SIG-M5 (cell line): Measurements from ENCODE around the gene C4BPB.

Experiments used
- DNase-seq: peaks from one replicate; lab custom pipeline; 2025; lab: John Stamatoyannopoulos, UW

Gene C4BPB

GRCh38 chr1:207085887-207086286 is 2.8 kb upstream of the C4BPB start:
- no peak for DNase-seq

DNA sequence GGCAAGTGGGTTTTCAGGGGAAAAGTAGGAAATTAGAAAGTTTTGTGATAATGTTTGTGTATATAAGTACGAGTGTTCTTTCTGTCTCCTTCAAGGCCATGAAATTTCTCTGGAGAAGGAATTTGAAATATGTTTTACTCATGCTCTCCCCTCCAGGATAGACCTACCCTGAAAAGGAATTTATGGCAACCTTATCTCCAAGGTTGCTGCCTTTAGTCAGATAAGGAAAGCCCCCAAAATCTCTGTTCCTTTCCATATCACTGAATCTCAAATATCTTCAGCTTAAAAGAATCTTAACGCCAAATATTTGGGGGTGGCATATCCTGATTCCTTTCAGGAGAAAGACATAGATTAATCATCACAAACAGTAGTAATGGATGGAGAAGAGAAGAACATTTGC is 499 bp upstream of the C4BPB start:
- no peak for DNase-seq

DNA sequence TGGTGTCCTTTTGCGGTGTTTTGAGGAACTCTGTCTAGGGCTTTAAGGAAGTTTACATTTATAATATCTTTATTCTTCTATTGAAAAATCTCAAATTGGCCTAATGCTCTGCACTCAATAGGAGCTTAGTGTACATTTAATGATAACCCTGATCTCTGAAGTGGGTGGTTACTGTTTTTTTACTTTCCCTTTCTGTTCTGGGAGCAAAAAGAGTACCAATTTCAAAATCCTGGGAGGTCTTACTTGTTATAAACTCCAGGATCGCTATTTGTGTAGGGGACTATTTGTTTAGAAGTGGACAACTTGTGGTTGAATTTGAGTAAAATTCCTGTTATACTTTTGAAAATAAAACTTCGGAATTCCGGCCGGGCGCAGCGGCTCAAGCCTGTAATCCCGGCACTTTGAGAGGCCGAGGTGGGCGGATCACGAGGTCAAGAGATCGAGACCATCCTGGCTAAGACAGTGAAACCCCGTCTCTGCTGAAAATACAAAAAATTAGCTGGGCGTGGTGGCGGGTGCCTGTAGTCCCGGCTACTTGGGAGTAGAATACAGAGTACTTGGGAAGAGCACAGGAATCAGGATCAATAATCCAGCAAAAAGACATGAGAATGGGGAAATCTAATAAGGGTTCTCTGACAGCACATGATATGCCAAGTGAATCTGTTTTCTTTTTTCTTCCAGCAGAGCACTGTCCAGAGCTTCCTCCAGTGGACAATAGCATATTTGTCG is 1.1 kb downstream of the C4BPB start:
- no peak for DNase-seq

DNA sequence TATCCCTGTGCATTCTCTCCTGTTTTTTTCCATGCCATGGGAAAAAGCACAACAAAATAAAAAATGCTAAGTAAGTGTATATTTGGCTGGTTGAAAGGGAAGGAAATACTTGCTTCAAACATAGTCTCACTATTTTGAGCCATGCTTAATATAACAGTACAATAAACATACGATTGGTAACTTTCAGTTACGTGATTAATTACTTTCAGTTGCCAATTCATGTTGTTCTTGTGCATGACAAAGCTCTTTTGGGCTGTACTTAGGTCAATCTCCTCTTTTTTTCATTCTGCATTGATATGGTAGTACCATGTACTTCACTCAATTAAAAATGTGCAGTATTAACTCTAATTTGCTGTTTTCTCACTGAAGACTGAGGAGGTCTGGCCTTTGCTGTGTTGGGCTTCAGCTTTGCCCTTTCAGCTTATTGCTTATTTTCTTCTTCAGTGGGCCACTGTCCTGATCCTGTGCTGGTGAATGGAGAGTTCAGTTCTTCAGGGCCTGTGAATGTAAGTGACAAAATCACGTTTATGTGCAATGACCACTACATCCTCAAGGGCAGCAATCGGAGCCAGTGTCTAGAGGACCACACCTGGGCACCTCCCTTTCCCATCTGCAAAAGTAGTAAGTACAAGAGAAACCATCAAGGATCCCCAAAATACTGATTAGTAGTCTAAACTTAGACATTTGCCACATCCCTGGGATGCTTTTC is 2.7 kb downstream of the C4BPB start:
- DNase-seq: no peak

GRCh38 chr1:207093944-207094343 is 5.3 kb downstream of the C4BPB start:
- no peak for DNase-seq

GRCh38 chr1:207097871-207098324 is 9.2 kb downstream of the C4BPB start:
- no peak for DNase-seq

DNA sequence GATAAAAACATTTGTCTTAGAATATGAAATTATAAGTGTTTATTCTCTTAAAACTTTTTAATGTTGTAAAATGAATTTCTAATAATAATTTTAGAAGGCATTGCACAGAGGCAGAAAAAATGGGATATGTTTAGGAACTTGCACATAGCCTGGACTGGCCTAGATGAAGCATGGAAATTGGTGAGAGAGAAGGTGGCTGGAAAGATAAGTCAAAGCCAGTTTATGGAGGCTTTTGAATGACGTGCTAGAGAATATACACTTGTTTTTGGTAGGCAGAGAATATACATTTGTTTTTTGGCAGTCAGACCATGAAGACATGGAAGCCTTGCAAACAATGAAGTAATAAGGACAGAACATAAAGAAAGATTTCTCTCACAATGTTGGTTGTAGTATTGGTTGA is 13.1 kb downstream of the C4BPB start:
- DNase-seq: no peak

- no peak for DNase-seq
Observed at GRCh38 chr1:207102146-207102545, 13.5 kb downstream of the C4BPB start.

DNA sequence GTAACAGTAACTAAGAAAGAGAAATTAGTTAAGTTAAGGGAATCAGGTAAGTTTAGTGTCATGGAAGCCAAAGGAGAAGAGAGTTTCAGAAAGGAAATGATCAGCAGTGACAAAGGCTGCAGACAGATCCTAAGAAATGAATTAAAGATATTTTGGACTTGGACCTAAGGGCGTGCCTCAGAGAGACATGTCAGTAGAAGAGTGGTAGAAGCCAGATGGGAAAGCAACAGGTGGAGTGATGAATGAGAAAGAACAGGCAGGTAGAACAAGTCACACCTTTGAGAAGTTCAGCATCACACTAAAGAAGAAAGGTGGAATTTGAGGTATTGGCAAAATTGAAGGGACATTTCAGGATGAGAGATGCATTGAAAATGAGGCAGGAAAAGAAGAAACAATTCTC is 14.0 kb downstream of the C4BPB start:
- no peak for DNase-seq

GRCh38 chr1:207103892-207104373 is 15.3 kb downstream of the C4BPB start, which contains the start of gene C4BPA:
TSS of gene C4BPA (plus strand) at chr1:207104233. CDS start at chr1:207113026, 8,793 bp downstream.
- no peak for DNase-seq

GRCh38 chr1:207109004-207109403 is 20.3 kb downstream of the C4BPB start:
- no peak for DNase-seq

DNA sequence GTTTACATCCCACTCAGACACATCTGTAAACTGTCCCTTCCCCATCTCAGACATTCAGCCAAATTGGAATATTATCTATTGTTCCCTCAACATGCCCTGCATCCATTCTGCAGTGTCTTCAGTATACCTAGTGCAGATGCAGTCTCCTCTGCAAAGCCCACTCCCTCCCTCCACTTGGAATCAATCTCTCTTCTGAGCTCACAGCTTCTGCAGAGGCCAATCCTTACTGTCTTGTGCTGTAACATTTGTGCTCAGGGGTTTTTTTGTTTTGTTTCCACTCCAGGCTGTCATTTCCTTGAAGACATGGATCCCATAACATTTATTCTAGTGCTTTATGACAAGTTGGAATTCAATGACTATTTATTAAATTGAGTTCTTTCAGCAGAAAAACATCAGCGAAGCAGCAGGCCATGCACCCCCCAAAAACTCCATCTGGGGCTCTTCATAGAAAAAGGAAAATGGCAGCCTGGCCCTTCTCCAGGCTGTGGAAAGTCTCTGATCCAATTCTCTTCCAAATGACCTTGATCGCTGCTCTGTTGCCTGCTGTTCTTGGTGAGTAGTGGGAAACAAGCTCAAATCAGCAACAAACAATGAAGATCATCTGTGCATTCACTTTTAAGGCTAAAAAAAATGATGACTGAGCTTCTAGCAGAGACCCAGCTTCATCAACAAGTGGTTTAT is 24.1 kb downstream of the C4BPB start:
- no peak for DNase-seq

- DNase-seq: no peak
Observed at GRCh38 chr1:207115269-207115668, 26.6 kb downstream of the C4BPB start.

DNA sequence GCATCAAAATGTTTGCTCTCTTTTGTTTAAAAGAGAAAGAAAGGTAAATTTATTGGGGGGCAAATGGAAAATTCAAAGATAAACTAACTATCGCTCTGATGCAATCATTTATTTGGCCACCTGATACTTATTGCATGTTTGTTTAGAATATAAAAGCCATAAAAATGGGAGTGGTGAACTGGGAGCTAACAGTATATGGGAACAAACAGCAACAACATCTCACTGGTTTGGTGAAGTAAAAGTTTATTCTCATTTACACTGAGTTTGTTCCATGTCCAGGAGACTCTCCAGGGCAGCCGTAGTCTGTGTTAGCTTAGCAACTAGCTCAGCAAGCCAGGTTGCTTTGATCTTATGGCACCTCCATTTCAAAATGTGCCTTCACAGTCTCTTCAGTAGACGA is 35.7 kb downstream of the C4BPB start:
- DNase-seq: no peak

- no peak for DNase-seq
Observed at GRCh38 chr1:207128336-207128921, 39.8 kb downstream of the C4BPB start.

GRCh38 chr1:207129053-207129452 is 40.4 kb downstream of the C4BPB start:
- no peak for DNase-seq

DNA sequence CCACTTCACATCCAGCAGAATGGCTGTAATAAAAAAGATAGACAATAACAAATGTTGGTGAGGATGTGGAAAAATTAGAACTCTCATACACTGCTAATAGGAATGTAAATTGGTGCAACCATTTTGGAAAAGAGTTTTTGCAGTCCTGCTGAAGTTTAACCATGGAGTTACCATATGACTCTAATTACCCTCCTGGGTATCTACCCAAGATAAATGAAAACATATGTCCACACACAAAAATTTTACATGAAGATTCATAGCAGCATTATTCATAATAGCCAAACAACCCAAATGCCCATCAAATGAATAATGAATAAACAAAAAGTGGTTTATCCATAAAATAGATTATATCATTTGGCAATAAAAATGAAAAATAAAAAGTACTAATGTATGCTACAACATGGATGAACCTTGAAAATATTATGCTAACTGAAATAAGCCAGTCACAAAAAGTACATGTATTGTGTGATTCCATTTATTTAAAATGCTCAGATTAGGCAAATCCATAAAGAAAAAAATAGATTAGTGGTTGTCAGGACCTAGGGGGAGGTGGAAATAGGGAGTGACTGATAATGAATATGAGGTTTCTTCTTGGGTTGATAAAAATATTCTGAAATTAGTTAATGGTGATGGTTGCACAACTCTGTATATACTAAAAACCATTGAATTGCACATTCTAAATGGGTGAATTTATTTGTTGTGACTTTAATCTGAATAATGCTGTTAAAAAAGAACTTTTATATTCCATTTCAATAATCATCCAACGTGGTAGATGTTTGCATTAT is 41.8 kb downstream of the C4BPB start:
- DNase-seq: no peak

- no peak for DNase-seq
Observed at GRCh38 chr1:207131163-207131562, 42.5 kb downstream of the C4BPB start.

GRCh38 chr1:207134581-207134980 is 45.9 kb downstream of the C4BPB start:
- DNase-seq: no peak

GRCh38 chr1:207139616-207140015 is 51.0 kb downstream of the C4BPB start:
- no peak for DNase-seq

DNA sequence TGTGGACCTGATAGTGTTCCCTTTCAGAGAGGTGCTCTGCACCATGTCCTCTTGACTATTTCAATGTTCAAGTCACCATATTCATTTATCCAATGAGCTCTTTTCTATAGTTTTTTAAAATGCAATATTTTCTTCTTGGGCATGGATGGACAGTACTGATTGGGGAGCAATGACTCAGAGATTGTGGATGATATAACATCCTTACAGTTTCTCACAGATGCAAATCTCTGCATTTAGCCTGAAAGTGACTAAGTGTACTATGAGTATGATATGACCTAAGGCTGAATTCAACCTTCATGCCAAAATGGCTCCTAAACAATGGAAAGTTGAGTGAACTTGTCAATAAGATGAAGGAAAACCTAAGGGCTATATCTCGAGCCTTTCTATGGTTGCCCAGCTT is 51.9 kb downstream of the C4BPB start:
- no peak for DNase-seq
